HL-60 (cell line): Measurements from ENCODE around the gene RPL21.
A peak's percentile ranks its signal among the peaks of the same experiment; 100 is the strongest.
"Not testable (repeated sequence)": the region's sequence is repeated elsewhere in the genome, so short reads cannot be mapped to it uniquely, and the experiment has no call there.

Experiments used
- DNase-seq, 2 experiments: peaks; one replicate each; pipeline ENCODE4 v3.0.0-alpha.2; 2010 to 2020; ENCODE audit warnings: low read depth in 1 of 2, low spot score in 1 of 2
- H3K27ac ChIP-seq: fragments of 250-450 bp; sonication (Bioruptor Pico); replicated peaks from 2 replicates; pipeline ENCODE4 v1.5.1; 2020; ENCODE audit warnings: mild to moderate bottlenecking, moderate library complexity
- H3K27me3 ChIP-seq: fragments of 250-450 bp; sonication (Bioruptor Pico); 2 replicates; pipeline ENCODE4 v1.5.1; 2021; ENCODE audit warnings: mild to moderate bottlenecking, moderate library complexity; ENCODE audit not compliant: insufficient read depth, poor library complexity, severe bottlenecking
- H3K4me3 ChIP-seq: replicated peaks from 2 replicates; pipeline ENCODE4 v1.5.1; 2011; ENCODE audit warnings: mild to moderate bottlenecking, control low read depth, low read length; ENCODE audit not compliant: insufficient read depth
- GABPA ChIP-seq: IDR thresholded peaks from 2 replicates; pipeline ENCODE4 v1.6.1; 2012; ENCODE audit warnings: low read depth
- POLR2AphosphoS5 ChIP-seq: IDR thresholded peaks from 2 replicates; pipeline ENCODE4 v1.6.1; 2012; ENCODE audit warnings: low read depth
- SPI1 ChIP-seq: IDR thresholded peaks from 2 replicates; pipeline ENCODE4 v1.6.1; 2012; ENCODE audit warnings: low read depth, mild to moderate bottlenecking, borderline replicate concordance
- TF ChIP-seq, protein P1 (sequence below): IDR thresholded peaks from one replicate; pipeline ENCODE4 v1.5.1; 2011; ENCODE audit warnings: low read length, control low read depth, inconsistent platforms; ENCODE audit not compliant: insufficient read depth
- TF ChIP-seq, protein P2 (sequence below): IDR thresholded peaks from 2 replicates; pipeline ENCODE4 v1.6.1; 2012; ENCODE audit warnings: low read depth; ENCODE audit not compliant: insufficient replicate concordance

Gene RPL21

GRCh38 chr13:27213386-27213785 lies 38.0 kb upstream of the RPL21 start:
- Histone ChIP-seq H3K4me3 (peak overlapping the region; percentile 74), H3K27ac (peak overlapping the region; percentile 56)
- DNase-seq: peak; percentile 31 to 81
- H3K27me3 ChIP-seq: not testable (repeated sequence)
- TF ChIP-seq SPI1: peak; percentile 41; the same call in 1 of the 2 replicates

GRCh38 chr13:27217791-27218190 lies 33.6 kb upstream of the RPL21 start:
- peak in 1 of 2 experiments; percentile 68 for DNase-seq
- H3K27me3 ChIP-seq, H3K4me3 ChIP-seq: not testable (repeated sequence)
- peak overlapping the region; percentile 67 for H3K27ac ChIP-seq
- peak; percentile 45; the same call in 1 of the 2 replicates for TF ChIP-seq SPI1

DNA sequence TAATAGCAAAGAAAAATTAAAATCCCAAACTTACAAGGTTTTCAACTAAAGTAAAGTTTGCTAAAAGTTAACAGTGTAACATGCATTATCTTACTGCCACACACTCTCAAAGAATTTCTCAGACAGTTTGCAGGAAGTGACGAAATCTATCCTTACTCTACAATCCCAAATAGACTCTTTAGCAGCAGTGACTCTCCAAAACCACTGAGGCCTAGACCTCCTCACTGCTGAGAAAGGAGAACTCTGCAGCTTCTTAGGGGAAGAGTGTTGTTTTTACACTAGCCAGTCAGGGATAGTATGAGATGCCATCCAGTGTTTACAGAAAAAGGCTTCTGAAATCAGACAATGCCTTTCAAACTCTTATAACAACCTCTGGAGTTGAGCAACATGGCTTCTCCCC lies 32.5 kb upstream of the RPL21 start:
- not testable (repeated sequence) for H3K4me3 ChIP-seq, H3K27me3 ChIP-seq
- peak in 1 of 2 experiments; percentile 82 for DNase-seq
- TF ChIP-seq SPI1: peak; percentile 58; the same call in 1 of the 2 replicates
- peak overlapping the region; percentile 67 for H3K27ac ChIP-seq

GRCh38 chr13:27219611-27220010 lies 31.7 kb upstream of the RPL21 start:
- TF ChIP-seq POLR2AphosphoS5 (no peak), SPI1 (no peak), GABPA (no peak)
- TF ChIP-seq, protein P1, sequence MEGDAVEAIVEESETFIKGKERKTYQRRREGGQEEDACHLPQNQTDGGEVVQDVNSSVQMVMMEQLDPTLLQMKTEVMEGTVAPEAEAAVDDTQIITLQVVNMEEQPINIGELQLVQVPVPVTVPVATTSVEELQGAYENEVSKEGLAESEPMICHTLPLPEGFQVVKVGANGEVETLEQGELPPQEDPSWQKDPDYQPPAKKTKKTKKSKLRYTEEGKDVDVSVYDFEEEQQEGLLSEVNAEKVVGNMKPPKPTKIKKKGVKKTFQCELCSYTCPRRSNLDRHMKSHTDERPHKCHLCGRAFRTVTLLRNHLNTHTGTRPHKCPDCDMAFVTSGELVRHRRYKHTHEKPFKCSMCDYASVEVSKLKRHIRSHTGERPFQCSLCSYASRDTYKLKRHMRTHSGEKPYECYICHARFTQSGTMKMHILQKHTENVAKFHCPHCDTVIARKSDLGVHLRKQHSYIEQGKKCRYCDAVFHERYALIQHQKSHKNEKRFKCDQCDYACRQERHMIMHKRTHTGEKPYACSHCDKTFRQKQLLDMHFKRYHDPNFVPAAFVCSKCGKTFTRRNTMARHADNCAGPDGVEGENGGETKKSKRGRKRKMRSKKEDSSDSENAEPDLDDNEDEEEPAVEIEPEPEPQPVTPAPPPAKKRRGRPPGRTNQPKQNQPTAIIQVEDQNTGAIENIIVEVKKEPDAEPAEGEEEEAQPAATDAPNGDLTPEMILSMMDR: no peak
- TF ChIP-seq, protein P2, sequence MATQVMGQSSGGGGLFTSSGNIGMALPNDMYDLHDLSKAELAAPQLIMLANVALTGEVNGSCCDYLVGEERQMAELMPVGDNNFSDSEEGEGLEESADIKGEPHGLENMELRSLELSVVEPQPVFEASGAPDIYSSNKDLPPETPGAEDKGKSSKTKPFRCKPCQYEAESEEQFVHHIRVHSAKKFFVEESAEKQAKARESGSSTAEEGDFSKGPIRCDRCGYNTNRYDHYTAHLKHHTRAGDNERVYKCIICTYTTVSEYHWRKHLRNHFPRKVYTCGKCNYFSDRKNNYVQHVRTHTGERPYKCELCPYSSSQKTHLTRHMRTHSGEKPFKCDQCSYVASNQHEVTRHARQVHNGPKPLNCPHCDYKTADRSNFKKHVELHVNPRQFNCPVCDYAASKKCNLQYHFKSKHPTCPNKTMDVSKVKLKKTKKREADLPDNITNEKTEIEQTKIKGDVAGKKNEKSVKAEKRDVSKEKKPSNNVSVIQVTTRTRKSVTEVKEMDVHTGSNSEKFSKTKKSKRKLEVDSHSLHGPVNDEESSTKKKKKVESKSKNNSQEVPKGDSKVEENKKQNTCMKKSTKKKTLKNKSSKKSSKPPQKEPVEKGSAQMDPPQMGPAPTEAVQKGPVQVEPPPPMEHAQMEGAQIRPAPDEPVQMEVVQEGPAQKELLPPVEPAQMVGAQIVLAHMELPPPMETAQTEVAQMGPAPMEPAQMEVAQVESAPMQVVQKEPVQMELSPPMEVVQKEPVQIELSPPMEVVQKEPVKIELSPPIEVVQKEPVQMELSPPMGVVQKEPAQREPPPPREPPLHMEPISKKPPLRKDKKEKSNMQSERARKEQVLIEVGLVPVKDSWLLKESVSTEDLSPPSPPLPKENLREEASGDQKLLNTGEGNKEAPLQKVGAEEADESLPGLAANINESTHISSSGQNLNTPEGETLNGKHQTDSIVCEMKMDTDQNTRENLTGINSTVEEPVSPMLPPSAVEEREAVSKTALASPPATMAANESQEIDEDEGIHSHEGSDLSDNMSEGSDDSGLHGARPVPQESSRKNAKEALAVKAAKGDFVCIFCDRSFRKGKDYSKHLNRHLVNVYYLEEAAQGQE: no peak
- no peak overlapping the region for H3K4me3 ChIP-seq
- DNase-seq: no peak

GRCh38 chr13:27222100-27222499 lies 29.3 kb upstream of the RPL21 start:
- not testable (repeated sequence) for H3K27me3 ChIP-seq, H3K27ac ChIP-seq, DNase-seq, H3K4me3 ChIP-seq

More at GRCh38 chr13:27219611-27220010, 31.7 kb upstream of the RPL21 start:
- Histone ChIP-seq H3K27me3 (no peaks in the 10 kb centered on the region), H3K27ac (peak overlapping the region; percentile 67)

- Histone ChIP-seq H3K27me3 (no peaks in the 10 kb centered on the region), H3K27ac (no peak overlapping the region), H3K4me3 (no peak overlapping the region)
- TF ChIP-seq, protein P2: no peak
- no peak for TF ChIP-seq SPI1
- TF ChIP-seq GABPA: no peak
- TF ChIP-seq, protein P1: no peak
- TF ChIP-seq POLR2AphosphoS5: no peak
- DNase-seq: no peak
Measured at GRCh38 chr13:27226991-27227390, 24.4 kb upstream of the RPL21 start.
